Type B pancreatic cell (in vitro differentiated cells): ENCODE data around the gene COL26A1. TPM values are rescaled to one million over a fixed set of nuclear protein-coding genes. Genes with fewer than 3 reads are reported as not detected.
A peak's percentile ranks its signal among the peaks of the same experiment; 100 is the strongest.
"Not testable (repeated sequence)": the region's sequence is repeated elsewhere in the genome, so short reads cannot be mapped to it uniquely, and the experiment has no call there.

ENCODE experiments used
- DNase-seq: peaks from one replicate; pipeline ENCODE4 v3.0.0; 2021; ENCODE audit warnings: mixed read lengths; ENCODE audit not compliant: unreplicated experiment; ENCODE audit errors: extremely low spot score
- H3K27ac Mint-ChIP-seq: 2 replicates; pipeline ENCODE4 v1.8.0; 2021; ENCODE audit warnings: mild to moderate bottlenecking, mixed read lengths
- H3K27me3 Mint-ChIP-seq: 2 replicates; pipeline ENCODE4 v1.8.0; 2021; ENCODE audit warnings: mixed read lengths
- H3K36me3 Mint-ChIP-seq: 2 replicates; pipeline ENCODE4 v1.8.0; 2021; ENCODE audit warnings: mixed read lengths
- H3K4me1 Mint-ChIP-seq: one replicate; pipeline ENCODE4 v1.8.0; 2021; ENCODE audit warnings: mixed read lengths; ENCODE audit not compliant: unreplicated experiment
- H3K4me3 Mint-ChIP-seq: 2 replicates; pipeline ENCODE4 v1.8.0; 2021; ENCODE audit warnings: mild to moderate bottlenecking, mixed read lengths
- H3K9me3 Mint-ChIP-seq: 2 replicates; pipeline ENCODE4 v1.8.0; 2021; ENCODE audit warnings: mixed read lengths
- total RNA-seq: library from RNA; stranded (reverse); gene quantifications from 2 replicates; pipeline ENCODE4 v1.2.1, GENCODE V29; 2021; ENCODE audit warnings: low replicate concordance
- TF ChIP-seq, protein P1 (sequence below): fragments of 200-600 bp; sonication (generic); conservative IDR thresholded peaks from 2 replicates; pipeline ENCODE4 v1.5.0; 2021; ENCODE audit warnings: antibody characterized with exemption, mild to moderate bottlenecking

The COL26A1 gene
- total RNA-seq, 1 donor from 2014 or later: 47.9 TPM

GRCh38 chr7:101486433-101487104, 123.9 kb downstream of the COL26A1 start:
- TF ChIP-seq, protein P1, sequence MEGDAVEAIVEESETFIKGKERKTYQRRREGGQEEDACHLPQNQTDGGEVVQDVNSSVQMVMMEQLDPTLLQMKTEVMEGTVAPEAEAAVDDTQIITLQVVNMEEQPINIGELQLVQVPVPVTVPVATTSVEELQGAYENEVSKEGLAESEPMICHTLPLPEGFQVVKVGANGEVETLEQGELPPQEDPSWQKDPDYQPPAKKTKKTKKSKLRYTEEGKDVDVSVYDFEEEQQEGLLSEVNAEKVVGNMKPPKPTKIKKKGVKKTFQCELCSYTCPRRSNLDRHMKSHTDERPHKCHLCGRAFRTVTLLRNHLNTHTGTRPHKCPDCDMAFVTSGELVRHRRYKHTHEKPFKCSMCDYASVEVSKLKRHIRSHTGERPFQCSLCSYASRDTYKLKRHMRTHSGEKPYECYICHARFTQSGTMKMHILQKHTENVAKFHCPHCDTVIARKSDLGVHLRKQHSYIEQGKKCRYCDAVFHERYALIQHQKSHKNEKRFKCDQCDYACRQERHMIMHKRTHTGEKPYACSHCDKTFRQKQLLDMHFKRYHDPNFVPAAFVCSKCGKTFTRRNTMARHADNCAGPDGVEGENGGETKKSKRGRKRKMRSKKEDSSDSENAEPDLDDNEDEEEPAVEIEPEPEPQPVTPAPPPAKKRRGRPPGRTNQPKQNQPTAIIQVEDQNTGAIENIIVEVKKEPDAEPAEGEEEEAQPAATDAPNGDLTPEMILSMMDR: no peak
- Mint-ChIP-seq H3K9me3 (no peaks in the 10 kb centered on the region), H3K27ac (peak overlapping the region; percentile 69), H3K4me3 (no peak overlapping the region), H3K27me3 (peaks cover 5% of the 10 kb centered on the region), H3K4me1 (peaks cover 18% of the 10 kb centered on the region), H3K36me3 (no peaks in the 10 kb centered on the region)
- no peak for DNase-seq

- H3K4me3 Mint-ChIP-seq: no peak overlapping the region
These were observed 124.4 kb downstream of the COL26A1 start for GRCh38 chr7:101487105-101487458.

DNA sequence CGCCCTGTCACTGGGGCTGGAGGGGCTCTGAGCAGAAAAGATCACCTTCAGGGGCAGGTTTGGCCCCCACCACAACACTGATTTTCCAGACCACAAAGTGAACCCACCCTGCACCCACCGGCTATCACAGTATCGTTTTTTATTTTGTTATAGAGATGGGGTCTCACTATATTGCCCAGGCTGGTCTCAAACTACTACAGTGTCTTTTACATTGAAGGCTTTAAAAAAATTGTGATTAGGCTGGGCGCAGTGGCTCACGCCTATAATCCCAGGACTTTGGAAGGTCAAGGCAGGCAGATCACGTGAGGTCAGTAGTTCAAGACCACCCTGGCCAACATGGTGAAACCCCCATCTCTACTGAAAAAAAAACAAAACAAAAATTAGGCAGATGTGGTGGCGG, 125.1 kb downstream of the COL26A1 start:
- H3K9me3 Mint-ChIP-seq: no peaks in the 10 kb centered on the region
- DNase-seq: no peak
- H3K4me3 Mint-ChIP-seq: no peak overlapping the region
- TF ChIP-seq, protein P1: no peak
- peaks cover 5% of the 10 kb centered on the region for H3K27me3 Mint-ChIP-seq
- no peak overlapping the region for H3K27ac Mint-ChIP-seq
- H3K4me1 Mint-ChIP-seq: peaks cover 18% of the 10 kb centered on the region
- no peaks in the 10 kb centered on the region for H3K36me3 Mint-ChIP-seq

More at GRCh38 chr7:101487105-101487458, 124.4 kb downstream of the COL26A1 start:
- DNase-seq: no peak
- Mint-ChIP-seq H3K27ac (no peak overlapping the region), H3K4me1 (peaks cover 18% of the 10 kb centered on the region), H3K27me3 (peaks cover 5% of the 10 kb centered on the region), H3K36me3 (no peaks in the 10 kb centered on the region), H3K9me3 (no peaks in the 10 kb centered on the region)
- TF ChIP-seq, protein P1: no peak

- peak overlapping the region; percentile 60 for H3K4me3 Mint-ChIP-seq
- H3K9me3 Mint-ChIP-seq: no peaks in the 10 kb centered on the region
- H3K27me3 Mint-ChIP-seq: peaks cover 5% of the 10 kb centered on the region
- H3K36me3 Mint-ChIP-seq: no peaks in the 10 kb centered on the region
- H3K27ac Mint-ChIP-seq: peak overlapping the region; percentile 67
- H3K4me1 Mint-ChIP-seq: peaks cover 18% of the 10 kb centered on the region
- no peak for DNase-seq
- TF ChIP-seq, protein P1: no peak
These were observed 126.3 kb downstream of the COL26A1 start for GRCh38 chr7:101488826-101489572.

DNA sequence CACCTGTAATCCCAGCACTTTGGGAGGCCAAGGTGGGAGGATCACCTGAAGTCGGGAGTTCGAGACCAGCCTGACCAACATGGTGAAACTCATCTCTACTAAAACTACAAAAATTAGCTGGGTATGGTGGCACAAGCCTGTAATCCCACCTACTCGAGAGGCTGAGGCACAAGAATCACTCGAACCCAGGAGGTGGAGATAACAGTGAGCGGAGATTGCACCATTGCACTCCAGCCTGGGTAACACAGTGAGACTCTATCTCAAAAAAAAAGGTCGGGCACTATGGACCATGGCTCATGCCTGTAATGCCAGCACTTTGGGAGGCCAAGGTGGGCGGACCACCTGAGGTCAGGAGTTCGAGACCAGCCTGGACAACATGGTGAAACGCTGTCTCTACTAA, 127.8 kb downstream of the COL26A1 start:
- not testable (repeated sequence) for H3K36me3 Mint-ChIP-seq, H3K27ac Mint-ChIP-seq, DNase-seq, H3K9me3 Mint-ChIP-seq, H3K4me3 Mint-ChIP-seq, H3K27me3 Mint-ChIP-seq
- peaks cover 30% of the 10 kb centered on the region for H3K4me1 Mint-ChIP-seq

GRCh38 chr7:101491442-101491841, 128.8 kb downstream of the COL26A1 start:
- H3K36me3 Mint-ChIP-seq, H3K27ac Mint-ChIP-seq, DNase-seq, H3K4me3 Mint-ChIP-seq, H3K27me3 Mint-ChIP-seq, H3K9me3 Mint-ChIP-seq: not testable (repeated sequence)
- peaks cover 25% of the 10 kb centered on the region for H3K4me1 Mint-ChIP-seq
